ENCODE measurements around the gene CACHD1. TPM values are rescaled to one million over a fixed set of nuclear protein-coding genes. Genes with fewer than 3 reads are reported as not detected.

The CACHD1 gene
- total RNA-seq, 4 donors from 2014 or later = 7.7 to 20.1 (median 9.8) TPM

DNA sequence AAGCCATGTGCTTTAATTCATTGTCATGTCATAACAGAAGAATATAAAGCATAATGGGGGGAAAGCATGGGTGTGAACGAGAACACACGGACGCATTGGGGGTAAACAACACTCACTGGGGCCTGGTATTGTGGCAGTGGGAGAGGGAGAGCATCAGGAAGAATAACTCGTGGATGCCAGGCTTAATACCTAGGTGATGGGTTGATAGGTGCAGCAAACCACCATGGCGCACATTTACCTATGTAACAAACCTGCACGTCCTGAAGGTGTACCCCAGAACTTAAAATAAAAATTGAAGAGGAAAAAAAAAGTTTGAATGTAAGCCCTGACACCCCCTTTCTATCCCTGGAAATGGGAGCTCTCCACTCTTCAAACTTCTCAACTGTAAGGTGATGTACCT, 34.9 kb upstream of the CACHD1 start:
- no peak for ATAC-seq
- 61 to 74% methylated on average over 6 of the region's 6 CpGs for WGBS, 2 donors (ENCODE audit: low coverage in 1 of 2)
- Histone ChIP-seq H3K9me3 (peaks cover 0 to 5% (median 0%) of the 10 kb centered on the region in 3 donors), H3K36me3 (no peaks in the 10 kb centered on the region), H3K27ac (no peak overlapping the region), H3K27me3 (peaks cover 7% of the 10 kb centered on the region), H3K4me1 (no peaks in the 10 kb centered on the region), H3K4me3 (no peak overlapping the region)
- TF ChIP-seq POLR2A (IDR thresholded peaks at IDR 0.05) = no peak
- TF ChIP-seq, protein P1, sequence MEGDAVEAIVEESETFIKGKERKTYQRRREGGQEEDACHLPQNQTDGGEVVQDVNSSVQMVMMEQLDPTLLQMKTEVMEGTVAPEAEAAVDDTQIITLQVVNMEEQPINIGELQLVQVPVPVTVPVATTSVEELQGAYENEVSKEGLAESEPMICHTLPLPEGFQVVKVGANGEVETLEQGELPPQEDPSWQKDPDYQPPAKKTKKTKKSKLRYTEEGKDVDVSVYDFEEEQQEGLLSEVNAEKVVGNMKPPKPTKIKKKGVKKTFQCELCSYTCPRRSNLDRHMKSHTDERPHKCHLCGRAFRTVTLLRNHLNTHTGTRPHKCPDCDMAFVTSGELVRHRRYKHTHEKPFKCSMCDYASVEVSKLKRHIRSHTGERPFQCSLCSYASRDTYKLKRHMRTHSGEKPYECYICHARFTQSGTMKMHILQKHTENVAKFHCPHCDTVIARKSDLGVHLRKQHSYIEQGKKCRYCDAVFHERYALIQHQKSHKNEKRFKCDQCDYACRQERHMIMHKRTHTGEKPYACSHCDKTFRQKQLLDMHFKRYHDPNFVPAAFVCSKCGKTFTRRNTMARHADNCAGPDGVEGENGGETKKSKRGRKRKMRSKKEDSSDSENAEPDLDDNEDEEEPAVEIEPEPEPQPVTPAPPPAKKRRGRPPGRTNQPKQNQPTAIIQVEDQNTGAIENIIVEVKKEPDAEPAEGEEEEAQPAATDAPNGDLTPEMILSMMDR (IDR thresholded peaks at IDR 0.05) = no peak
- TF ChIP-seq POLR2AphosphoS5 (IDR thresholded peaks at IDR 0.05) = no peak
- TF ChIP-seq EP300 (IDR thresholded peaks at IDR 0.05) = no peak

DNA sequence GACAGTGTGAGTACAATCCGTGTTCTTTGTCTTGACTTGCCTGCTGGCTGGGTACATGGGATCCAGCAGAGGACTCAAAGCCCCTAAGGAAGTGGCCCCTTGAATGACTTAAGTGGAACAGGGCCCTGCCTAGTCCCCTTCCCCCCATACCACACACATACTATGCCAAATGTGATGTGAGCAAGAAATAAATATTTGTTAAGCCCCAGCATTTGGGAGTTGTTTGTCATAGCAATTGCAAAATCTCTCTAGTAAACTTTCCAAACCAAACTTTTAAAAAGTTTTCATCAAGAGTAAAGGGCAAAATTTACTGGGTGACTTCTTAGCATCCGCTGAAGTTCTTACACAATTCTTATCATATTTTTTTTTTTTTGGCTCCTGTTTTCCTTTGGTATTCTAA, 32.5 kb upstream of the CACHD1 start:
- no peaks in the 10 kb centered on the region for H3K36me3 ChIP-seq
- H3K9me3 ChIP-seq = peaks cover 0 to 5% (median 0%) of the 10 kb centered on the region in 3 donors
- no peak overlapping the region for H3K27ac ChIP-seq
- TF ChIP-seq POLR2AphosphoS5 (IDR thresholded peaks at IDR 0.05) (no peak), EP300 (IDR thresholded peaks at IDR 0.05) (no peak), POLR2A (IDR thresholded peaks at IDR 0.05) (no peak)
- TF ChIP-seq, protein P1 (IDR thresholded peaks at IDR 0.05) = no peak
- ATAC-seq = no peak
- H3K4me3 ChIP-seq = no peak overlapping the region
- WGBS, 2 donors (ENCODE audit: low coverage in 1 of 2) = 78 to 84% methylated on average over 2 of the region's 2 CpGs
- H3K27me3 ChIP-seq = no peaks in the 10 kb centered on the region
- H3K4me1 ChIP-seq = no peaks in the 10 kb centered on the region

DNA sequence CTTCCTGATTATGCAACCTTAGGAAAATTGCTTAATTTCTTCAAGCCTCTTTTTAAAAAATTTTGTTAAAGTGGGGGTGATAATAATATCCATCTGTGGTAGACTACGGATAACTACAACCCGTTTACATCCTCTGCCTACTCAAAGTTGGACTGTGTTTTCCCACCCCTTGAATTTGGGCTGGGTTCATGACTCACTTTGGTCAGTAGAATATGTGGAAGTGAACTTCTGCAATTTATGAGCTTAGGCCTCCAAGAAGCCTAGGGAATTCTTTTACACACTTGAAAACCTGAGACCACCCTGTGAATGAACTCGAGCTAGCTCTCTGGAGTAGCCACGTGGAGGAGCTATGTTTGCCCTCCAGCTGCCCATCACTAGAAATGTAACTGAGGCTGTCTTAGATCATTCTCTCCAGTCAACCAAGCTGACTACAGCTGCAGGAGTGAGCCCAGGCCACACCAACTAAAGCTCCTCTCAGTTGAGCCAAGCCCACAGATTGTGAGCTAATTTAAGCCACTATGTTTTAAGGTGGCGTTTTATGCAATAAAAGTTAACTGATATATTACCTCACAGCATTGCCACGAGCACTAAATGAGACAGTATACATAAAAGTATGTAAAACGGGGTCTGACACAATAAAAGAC, 29.6 kb upstream of the CACHD1 start:
- ATAC-seq = no peak
- Histone ChIP-seq H3K4me1 (no peaks in the 10 kb centered on the region), H3K27ac (no peak overlapping the region), H3K4me3 (no peak overlapping the region), H3K27me3 (peaks cover 4% of the 10 kb centered on the region), H3K9me3 (peaks cover 0 to 5% (median 0%) of the 10 kb centered on the region in 3 donors), H3K36me3 (no peaks in the 10 kb centered on the region)
- TF ChIP-seq, protein P1 (IDR thresholded peaks at IDR 0.05) = no peak
- TF ChIP-seq POLR2AphosphoS5 (IDR thresholded peaks at IDR 0.05) (no peak), POLR2A (IDR thresholded peaks at IDR 0.05) (no peak), EP300 (IDR thresholded peaks at IDR 0.05) (no peak)
- 71 to 86% methylated on average over 5 to 7 of the region's 7 CpGs for WGBS, 2 donors (ENCODE audit: low coverage in 1 of 2)

DNA sequence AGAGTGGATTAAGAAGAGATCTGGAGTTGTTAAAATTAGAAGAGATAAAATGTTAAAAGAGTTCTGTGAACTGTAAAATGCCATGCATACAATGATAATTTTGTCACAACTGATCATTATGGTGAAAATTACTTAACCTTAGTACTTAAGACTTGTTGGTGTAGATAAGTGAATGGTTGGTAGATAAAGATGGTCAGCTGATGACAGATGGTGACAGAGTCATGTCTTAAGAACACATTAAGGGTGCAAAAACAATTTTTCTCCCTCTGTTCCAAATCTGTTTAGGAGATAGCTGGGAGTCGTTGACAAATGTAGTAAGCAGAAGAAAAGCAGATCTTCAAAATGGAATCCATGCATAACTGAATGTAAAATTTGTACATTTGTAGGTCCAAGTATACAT, 18.5 kb upstream of the CACHD1 start:
- no peaks in the 10 kb centered on the region for H3K4me1 ChIP-seq
- H3K27ac ChIP-seq = no peak overlapping the region
- no peaks in the 10 kb centered on the region for H3K9me3 ChIP-seq
- WGBS, 2 donors (ENCODE audit: low coverage in 1 of 2) = 94 to 100% methylated on average over 1 of the region's 1 CpG
- no peak overlapping the region for H3K4me3 ChIP-seq
- no peaks in the 10 kb centered on the region for H3K27me3 ChIP-seq
- ATAC-seq = no peak
- no peaks in the 10 kb centered on the region for H3K36me3 ChIP-seq
- TF ChIP-seq EP300 (IDR thresholded peaks at IDR 0.05) = no peak
- TF ChIP-seq, protein P1 (IDR thresholded peaks at IDR 0.05) = no peak
- TF ChIP-seq POLR2A (IDR thresholded peaks at IDR 0.05) = no peak
- TF ChIP-seq POLR2AphosphoS5 (IDR thresholded peaks at IDR 0.05) = no peak

DNA sequence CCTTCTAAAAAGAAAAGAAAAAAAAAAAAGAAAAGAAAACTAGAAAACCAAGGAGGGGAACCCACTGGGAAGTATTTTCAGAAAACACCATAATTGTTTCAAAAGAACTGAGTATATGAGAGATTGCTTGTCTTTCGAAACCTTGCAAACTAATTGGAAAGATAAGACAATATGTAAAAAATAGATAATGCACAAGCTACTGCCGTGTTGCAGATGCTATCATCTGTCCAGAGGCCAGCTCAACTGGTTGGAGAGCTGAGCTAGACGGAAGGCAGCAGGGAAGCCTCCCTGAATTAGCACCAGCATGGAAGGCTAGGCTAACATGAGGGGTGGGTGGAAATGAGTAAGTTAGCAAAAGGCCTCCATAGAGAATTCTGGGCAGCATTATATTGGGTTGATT, 16.2 kb upstream of the CACHD1 start:
- Histone ChIP-seq H3K27ac (no peak overlapping the region), H3K36me3 (no peaks in the 10 kb centered on the region), H3K4me3 (no peak overlapping the region), H3K4me1 (no peaks in the 10 kb centered on the region), H3K9me3 (no peaks in the 10 kb centered on the region), H3K27me3 (no peaks in the 10 kb centered on the region)
- TF ChIP-seq POLR2AphosphoS5 (IDR thresholded peaks at IDR 0.05) (no peak), EP300 (IDR thresholded peaks at IDR 0.05) (no peak), POLR2A (IDR thresholded peaks at IDR 0.05) (no peak)
- TF ChIP-seq, protein P1 (IDR thresholded peaks at IDR 0.05) = no peak
- ATAC-seq = no peak
- WGBS, 2 donors (ENCODE audit: low coverage in 1 of 2) = 71 to 92% methylated on average over 2 to 3 of the region's 3 CpGs

Data from gastroesophageal sphincter (tissue), 4 donors.